Keratinocyte (primary cell): ENCODE measurements around the gene ASXL2. TPM values are rescaled to one million over a fixed set of nuclear protein-coding genes. Genes with fewer than 3 reads are reported as not detected.

ENCODE experiments used
- DNase-seq: peaks from one replicate; pipeline ENCODE4 v3.0.0-alpha.2; 2011; ENCODE audit warnings: low read depth, missing footprints, low spot score
- FAIRE-seq: peaks from 2 replicates; lab custom pipeline; 2011; peaks lifted over from hg19 to GRCh38; lab: Jason Lieb, UNC
- H2AFZ ChIP-seq: 2 replicates; pipeline ENCODE4 v1.6.0; 2012; ENCODE audit warnings: low read length, control low read depth, inconsistent platforms; ENCODE audit not compliant: control insufficient read depth
- H3K27ac ChIP-seq: 2 replicates; pipeline ENCODE4 v1.5.1; 2011; ENCODE audit warnings: low read length; ENCODE audit not compliant: control insufficient read depth, insufficient read depth
- H3K27me3 ChIP-seq: 3 replicates; pipeline ENCODE4 v1.6.0; 2011; ENCODE audit warnings: low read length; ENCODE audit not compliant: control insufficient read depth, insufficient read depth; ENCODE audit errors: extremely low read depth
- H3K36me3 ChIP-seq, 2 experiments: 2 replicates in 1 of 2; 3 replicates in 1 of 2; pipeline ENCODE4 v1.5.1; 2011; ENCODE audit warnings: low read length in 2 of 2, mild to moderate bottlenecking in 1 of 2; ENCODE audit not compliant: control insufficient read depth in 2 of 2, insufficient read depth in 2 of 2; ENCODE audit errors: extremely low read depth in 1 of 2
- H3K4me1 ChIP-seq: 3 replicates; pipeline ENCODE4 v1.5.1; 2011; ENCODE audit warnings: low read length; ENCODE audit not compliant: control insufficient read depth, insufficient read depth; ENCODE audit errors: extremely low read depth
- H3K4me2 ChIP-seq: 3 replicates; pipeline ENCODE4 v1.6.0; 2011; ENCODE audit warnings: low read depth, low read length; ENCODE audit not compliant: control insufficient read depth, insufficient read depth; ENCODE audit errors: extremely low read depth
- H3K4me3 ChIP-seq, 3 experiments: fragments of 200-600 bp in 1 of 3; sonication (generic) in 1 of 3; 2 replicates in 2 of 3; 3 replicates in 1 of 3; pipeline ENCODE4 v1.5.1; 2011 to 2016; ENCODE audit warnings: low read length in 3 of 3, mild to moderate bottlenecking in 3 of 3, control low read depth in 2 of 3, inconsistent platforms in 1 of 3, low read depth in 1 of 3, mixed read lengths in 1 of 3, mixed run types in 1 of 3, moderate library complexity in 1 of 3; ENCODE audit not compliant: control insufficient read depth in 2 of 3, insufficient read depth in 2 of 3; ENCODE audit errors: extremely low read depth in 1 of 3
- H3K79me2 ChIP-seq: 2 replicates; pipeline ENCODE4 v1.6.0; 2012; ENCODE audit warnings: low read length; ENCODE audit not compliant: control insufficient read depth, insufficient read depth
- H3K9ac ChIP-seq: 3 replicates; pipeline ENCODE4 v1.6.0; 2011; ENCODE audit warnings: low read length; ENCODE audit not compliant: control insufficient read depth, insufficient read depth; ENCODE audit errors: extremely low read depth
- H3K9me1 ChIP-seq: 3 replicates; pipeline ENCODE4 v1.6.0; 2011; ENCODE audit warnings: low read length; ENCODE audit not compliant: control insufficient read depth, insufficient read depth; ENCODE audit errors: extremely low read depth
- H3K9me3 ChIP-seq: 2 replicates; pipeline ENCODE4 v1.5.1; 2012; ENCODE audit warnings: low read depth, low read length; ENCODE audit not compliant: control insufficient read depth
- H4K20me1 ChIP-seq: 3 replicates; pipeline ENCODE4 v1.6.0; 2011; ENCODE audit warnings: low read length; ENCODE audit not compliant: control insufficient read depth, insufficient read depth; ENCODE audit errors: extremely low read depth
- CTCF ChIP-seq, 3 experiments: IDR thresholded peaks in 1 of 3; conservative IDR thresholded peaks in 1 of 3; optimal IDR thresholded peaks in 1 of 3; 2 replicates in 2 of 3; 3 replicates in 1 of 3; pipeline versions ENCODE3 to v1.5.1; 2011; ENCODE audit warnings: low read length in 3 of 3, mild to moderate bottlenecking in 3 of 3, moderate library complexity in 2 of 3, control low read depth in 1 of 3, inconsistent platforms in 1 of 3; ENCODE audit not compliant: insufficient read depth in 2 of 3; ENCODE audit errors: extremely low read depth in 1 of 3
- EZH2 ChIP-seq: IDR thresholded peaks from one replicate; pipeline ENCODE4 v1.6.1; 2012; ENCODE audit warnings: inconsistent platforms, mild to moderate bottlenecking, low read length, moderate library complexity
- dilution Hi-C: fragments of 300-500 bp; cut with MboI; formaldehyde crosslinking; loops from one replicate; pipeline ENCODE4 v1.7.0; 2020; ENCODE audit warnings: low sequenced_read_pairs; ENCODE audit not compliant: extremely low pct_ligation_motif_present
- polyA plus RNA-seq, 5 experiments: library from polyadenylated mRNA; depleted of rRNA in 3 of 5; stranded (reverse) in 3 of 5; stranded (forward) in 1 of 5; unstranded in 1 of 5; fragments of >200 nt; gene quantifications; 1 replicate in 1 of 5; 2 replicates in 3 of 5; 3 replicates in 1 of 5; pipeline versions ENCODE4 v1.2.1 to v1.2.3, GENCODE V29; 2011 to 2012; ENCODE audit warnings: missing spikeins in 2 of 5, low read depth in 1 of 5, low replicate concordance in 1 of 5

The ASXL2 gene
- polyA plus RNA-seq, 1 donor (not counting 4 experiments of a cell fraction or from before 2014, with no cell fraction given): 12.5 TPM

- Histone ChIP-seq H3K27me3 (no peaks in the 10 kb centered on the region), H4K20me1 (no peaks in the 10 kb centered on the region), H3K36me3 (no peaks in the 10 kb centered on the region), H3K9me1 (no peaks in the 10 kb centered on the region), H3K9ac (no peak overlapping the region), H3K4me1 (peaks cover 19% of the 10 kb centered on the region), H3K4me2 (no peak overlapping the region), H3K27ac (no peak overlapping the region), H3K79me2 (no peaks in the 10 kb centered on the region), H3K9me3 (no peaks in the 10 kb centered on the region), H3K4me3 (no peak overlapping the region), H2AFZ (no peak overlapping the region)
- FAIRE-seq: no peak
- TF ChIP-seq EZH2: no peak
- no peak for TF ChIP-seq CTCF (optimal IDR thresholded peaks at IDR 0.05 in 1 of 3, IDR thresholded peaks at IDR 0.05 in 1 of 3, conservative IDR thresholded peaks at IDR 0.05 in 1 of 3; ENCODE audit: extremely low read depth in 1 of 3, insufficient read depth in 2 of 3, low read length in 3 of 3)
- DNase-seq: no peak
- dilution Hi-C loops: no loop called here
These were observed 176.5 kb downstream of the ASXL2 start for GRCh38 chr2:25701801-25702200.

GRCh38 chr2:25700221-25700660 is 178.0 kb downstream of the ASXL2 start:
- no peak overlapping the region for H3K4me3 ChIP-seq
- peak overlapping the region; percentile 30 for H3K4me2 ChIP-seq
- H3K4me1 ChIP-seq: peaks cover 19% of the 10 kb centered on the region
- H3K27ac ChIP-seq: no peak overlapping the region
- H3K79me2 ChIP-seq: no peaks in the 10 kb centered on the region
- DNase-seq (peak; percentile 25), FAIRE-seq (peak; percentile 13)
- TF ChIP-seq EZH2 (no peak), CTCF (optimal IDR thresholded peaks at IDR 0.05 in 1 of 3, IDR thresholded peaks at IDR 0.05 in 1 of 3, conservative IDR thresholded peaks at IDR 0.05 in 1 of 3; ENCODE audit: extremely low read depth in 1 of 3, insufficient read depth in 2 of 3, low read length in 3 of 3) (peak; percentile 52 to 87 (median 60))
- no peaks in the 10 kb centered on the region for H4K20me1 ChIP-seq
- no peaks in the 10 kb centered on the region for H3K27me3 ChIP-seq
- no peaks in the 10 kb centered on the region for H3K36me3 ChIP-seq
- no peaks in the 10 kb centered on the region for H3K9me1 ChIP-seq
- no peak overlapping the region for H3K9ac ChIP-seq
- H2AFZ ChIP-seq: no peak overlapping the region
- dilution Hi-C loops: no loop called here
- H3K9me3 ChIP-seq: no peaks in the 10 kb centered on the region
